PC-3 (cell line): ENCODE results near the gene STXBP1. TPM values are rescaled to one million over a fixed set of nuclear protein-coding genes. Genes with fewer than 3 reads are reported as not detected.

Experiments
- ATAC-seq: fragments of 200-7000 bp; cut with Tn5 transposase; 2 replicates; pipeline ENCODE4 v1.9.1; 2020; ENCODE audit warnings: mild to moderate bottlenecking, moderate library complexity
- BruUV-seq: library from RNA; stranded (reverse); fragments of 400-500 nt; replicated peaks from 2 replicates; lab custom pipeline; 2021; lab: Mats Ljungman, UMichigan
- CTCF ChIA-PET: fragments of 300-600 bp; sonication (Branson Sonifier 250); formaldehyde crosslinking; loops from one replicate; lab custom pipeline; 2022; ENCODE audit warnings: antibody characterized with exemption; lab: Charles Lee
- POLR2A ChIA-PET: fragments of 300-600 bp; sonication (Branson Sonifier 250); formaldehyde crosslinking; loops from one replicate; lab custom pipeline; 2022; ENCODE audit warnings: antibody characterized with exemption; ENCODE audit not compliant: unreplicated experiment; lab: Charles Lee
- DNase-seq: peaks from one replicate; pipeline ENCODE4 v3.0.0-alpha.2; 2015
- H2AFZ ChIP-seq: fragments of 300-600 bp; sonication (generic); 2 replicates; pipeline ENCODE4 v1.6.0; 2016; ENCODE audit warnings: antibody characterized with exemption, low read length
- H3F3A ChIP-seq: fragments of 300-600 bp; sonication (generic); one replicate; pipeline ENCODE4 v1.6.0; 2017; ENCODE audit warnings: antibody characterized with exemption, low read length, control low read depth, mild to moderate bottlenecking; ENCODE audit not compliant: unreplicated experiment
- H3K27ac ChIP-seq: fragments of 300-600 bp; sonication (generic); 2 replicates; pipeline ENCODE4 v1.5.1; 2016; ENCODE audit warnings: mild to moderate bottlenecking, low read length
- H3K27me3 ChIP-seq: fragments of 300-600 bp; sonication (generic); 2 replicates; pipeline ENCODE4 v1.6.1; 2016; ENCODE audit warnings: low read length, mixed read lengths
- H3K36me3 ChIP-seq: fragments of 300-600 bp; sonication (generic); 2 replicates; pipeline ENCODE4 v1.6.1; 2016; ENCODE audit warnings: low read depth, mixed run types, low read length, mixed read lengths
- H3K4me1 ChIP-seq: fragments of 300-600 bp; sonication (generic); 2 replicates; pipeline ENCODE4 v1.5.1; 2016; ENCODE audit warnings: low read length; ENCODE audit not compliant: insufficient read depth
- H3K4me2 ChIP-seq: fragments of 300-600 bp; sonication (generic); 2 replicates; pipeline ENCODE4 v1.6.0; 2016; ENCODE audit warnings: low read length
- H3K4me3 ChIP-seq: fragments of 300-600 bp; sonication (generic); 2 replicates; pipeline ENCODE4 v1.5.1; 2016; ENCODE audit warnings: mild to moderate bottlenecking, low read length, mixed read lengths
- H3K79me2 ChIP-seq: fragments of 300-600 bp; sonication (generic); 2 replicates; pipeline ENCODE4 v1.6.1; 2017; ENCODE audit warnings: low read length, mixed read lengths
- H3K9ac ChIP-seq: fragments of 300-600 bp; sonication (generic); 2 replicates; pipeline ENCODE4 v1.6.0; 2016; ENCODE audit warnings: mild to moderate bottlenecking, low read length
- H3K9me2 ChIP-seq: fragments of 300-600 bp; sonication (generic); replicated peaks from 2 replicates; pipeline ENCODE4 v1.6.1; 2016; ENCODE audit warnings: mixed run types, low read length, mixed read lengths
- H3K9me3 ChIP-seq: fragments of 300-600 bp; sonication (generic); 2 replicates; pipeline ENCODE4 v1.6.1; 2016; ENCODE audit warnings: low read length, mixed read lengths
- H4K20me1 ChIP-seq: fragments of 300-600 bp; sonication (generic); 2 replicates; pipeline ENCODE4 v1.6.1; 2016; ENCODE audit warnings: low read length, mixed read lengths
- EZH2 ChIP-seq: fragments of 300-600 bp; sonication (generic); IDR thresholded peaks from one replicate; pipeline ENCODE4 v1.6.1; 2017; ENCODE audit warnings: antibody characterized with exemption, mild to moderate bottlenecking, low read length; ENCODE audit not compliant: unreplicated experiment
- EZH2phosphoT487 ChIP-seq: fragments of 300-600 bp; sonication (generic); IDR thresholded peaks from 2 replicates; pipeline ENCODE4 v1.6.1; 2018; ENCODE audit warnings: mild to moderate bottlenecking, antibody characterized with exemption, low read length, borderline replicate concordance
- intact Hi-C: fragments of 100-400 bp; cut with micrococcal nuclease; formaldehyde crosslinking; loops from 2 replicates; pipeline ENCODE4 v1.9.0; 2023
- total RNA-seq: library from RNA; depleted of rRNA; stranded (reverse); fragments of >200 nt; gene quantifications from 2 replicates; pipeline ENCODE4 v1.2.3, GENCODE V29; 2014
- TF ChIP-seq, protein P1 (sequence below): fragments of 300-600 bp; sonication (generic); conservative IDR thresholded peaks from 2 replicates; pipeline ENCODE4 v1.5.1; 2017; ENCODE audit warnings: antibody characterized with exemption, low read depth, mild to moderate bottlenecking, low read length

Gene STXBP1
- total RNA-seq, 1 experiment from 2014 or later: 9.1 TPM

DNA sequence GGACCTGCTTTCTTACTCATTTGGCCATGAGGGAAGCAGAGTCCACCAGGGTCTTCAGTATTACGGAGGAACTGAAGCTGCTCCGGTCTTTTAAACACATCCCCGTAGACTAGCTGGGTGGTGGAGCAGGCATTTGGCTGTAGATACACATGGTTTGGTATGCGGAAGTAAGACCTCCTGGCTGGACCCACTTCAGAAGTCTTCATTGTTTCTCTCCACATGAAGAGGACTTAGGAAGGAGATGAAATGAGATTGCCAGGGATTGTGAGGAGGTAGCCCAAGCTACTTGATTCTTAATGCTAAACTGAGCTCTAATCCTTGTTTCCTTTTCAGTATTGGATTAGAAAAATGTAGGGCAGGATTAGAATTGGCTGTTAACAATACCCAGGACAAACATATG lies 32.9 kb downstream of the STXBP1 start:
- Histone ChIP-seq H3K9me3 (no peaks in the 10 kb centered on the region), H3K36me3 (no peaks in the 10 kb centered on the region), H3K9me2 (no peaks in the 10 kb centered on the region), H3K9ac (no peak overlapping the region), H3K4me1 (no peaks in the 10 kb centered on the region), H4K20me1 (no peaks in the 10 kb centered on the region), H3F3A (no peaks in the 10 kb centered on the region), H3K27ac (no peak overlapping the region), H3K79me2 (no peaks in the 10 kb centered on the region), H3K4me3 (no peak overlapping the region), H3K27me3 (no peaks in the 10 kb centered on the region), H3K4me2 (no peak overlapping the region), H2AFZ (no peak overlapping the region)
- POLR2A ChIA-PET: no interaction called here
- CTCF ChIA-PET: no interaction called here
- ATAC-seq (no peak), DNase-seq (no peak)
- TF ChIP-seq, protein P1, sequence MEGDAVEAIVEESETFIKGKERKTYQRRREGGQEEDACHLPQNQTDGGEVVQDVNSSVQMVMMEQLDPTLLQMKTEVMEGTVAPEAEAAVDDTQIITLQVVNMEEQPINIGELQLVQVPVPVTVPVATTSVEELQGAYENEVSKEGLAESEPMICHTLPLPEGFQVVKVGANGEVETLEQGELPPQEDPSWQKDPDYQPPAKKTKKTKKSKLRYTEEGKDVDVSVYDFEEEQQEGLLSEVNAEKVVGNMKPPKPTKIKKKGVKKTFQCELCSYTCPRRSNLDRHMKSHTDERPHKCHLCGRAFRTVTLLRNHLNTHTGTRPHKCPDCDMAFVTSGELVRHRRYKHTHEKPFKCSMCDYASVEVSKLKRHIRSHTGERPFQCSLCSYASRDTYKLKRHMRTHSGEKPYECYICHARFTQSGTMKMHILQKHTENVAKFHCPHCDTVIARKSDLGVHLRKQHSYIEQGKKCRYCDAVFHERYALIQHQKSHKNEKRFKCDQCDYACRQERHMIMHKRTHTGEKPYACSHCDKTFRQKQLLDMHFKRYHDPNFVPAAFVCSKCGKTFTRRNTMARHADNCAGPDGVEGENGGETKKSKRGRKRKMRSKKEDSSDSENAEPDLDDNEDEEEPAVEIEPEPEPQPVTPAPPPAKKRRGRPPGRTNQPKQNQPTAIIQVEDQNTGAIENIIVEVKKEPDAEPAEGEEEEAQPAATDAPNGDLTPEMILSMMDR: no peak
- TF ChIP-seq EZH2 (no peak), EZH2phosphoT487 (no peak)
- BruUV-seq: no TSS peak
- intact Hi-C loops: no loop called here

GRCh38 chr9:127647451-127647850 lies 35.4 kb downstream of the STXBP1 start:
- Histone ChIP-seq H2AFZ (no peak overlapping the region), H3K27me3 (no peaks in the 10 kb centered on the region), H3K4me2 (no peak overlapping the region), H3K9me3 (no peaks in the 10 kb centered on the region), H4K20me1 (no peaks in the 10 kb centered on the region), H3F3A (no peaks in the 10 kb centered on the region), H3K4me1 (no peaks in the 10 kb centered on the region), H3K9ac (no peak overlapping the region), H3K9me2 (no peaks in the 10 kb centered on the region), H3K4me3 (no peak overlapping the region), H3K27ac (no peak overlapping the region), H3K36me3 (no peaks in the 10 kb centered on the region), H3K79me2 (no peaks in the 10 kb centered on the region)
- intact Hi-C loops: no loop called here
- ATAC-seq (no peak), DNase-seq (no peak)
- ChIA-PET CTCF (no interaction called here), POLR2A (no interaction called here)
- TF ChIP-seq EZH2phosphoT487 (no peak), EZH2 (no peak)
- TF ChIP-seq, protein P1: no peak
- no TSS peak for BruUV-seq

GRCh38 chr9:127650518-127650917 lies 38.4 kb downstream of the STXBP1 start:
- no peak overlapping the region for H3K27ac ChIP-seq
- no peak overlapping the region for H3K4me2 ChIP-seq
- BruUV-seq: no TSS peak
- no peaks in the 10 kb centered on the region for H3F3A ChIP-seq
- no peak for DNase-seq
- ChIA-PET POLR2A (no interaction called here), CTCF (no interaction called here)
- H3K27me3 ChIP-seq: no peaks in the 10 kb centered on the region
- H3K4me1 ChIP-seq: no peaks in the 10 kb centered on the region
- H3K36me3 ChIP-seq: no peaks in the 10 kb centered on the region
- intact Hi-C loops: no loop called here
- no peaks in the 10 kb centered on the region for H3K79me2 ChIP-seq
- H3K9me3 ChIP-seq: no peaks in the 10 kb centered on the region
- H3K9ac ChIP-seq: no peak overlapping the region
- H4K20me1 ChIP-seq: no peaks in the 10 kb centered on the region
- H3K9me2 ChIP-seq: no peaks in the 10 kb centered on the region
- ATAC-seq: no peak
- no peak overlapping the region for H2AFZ ChIP-seq
- TF ChIP-seq EZH2phosphoT487 (no peak), EZH2 (no peak)
- TF ChIP-seq, protein P1: no peak
- no peak overlapping the region for H3K4me3 ChIP-seq
